Endometrial microvascular endothelial cells (primary cell): ENCODE data around the gene SCN2A. TPM values are rescaled to one million over a fixed set of nuclear protein-coding genes. Genes with fewer than 3 reads are reported as not detected.

ENCODE experiments used
- total RNA-seq: library from RNA; depleted of rRNA; stranded (reverse); fragments of >200 nt; gene quantifications from one replicate; pipeline ENCODE4 v1.2.3, GENCODE V29; 2015; ENCODE audit errors: inconsistent ontology term

Gene SCN2A
- total RNA-seq, 1 donor from 2014 or later = not detected

Other genes with a start within 250 kb of the SCN2A start
- gene SCN3A, start 35.4 kb upstream of the SCN2A start, total RNA-seq = not detected
- not detected for gene CSRNP3, start 230.3 kb downstream of the SCN2A start, total RNA-seq